ENCODE results near the gene LILRB5.
"Not testable (repeated sequence)": the region's sequence is repeated elsewhere in the genome, so short reads cannot be mapped to it uniquely, and the experiment has no call there.

LILRB5 gene

DNA sequence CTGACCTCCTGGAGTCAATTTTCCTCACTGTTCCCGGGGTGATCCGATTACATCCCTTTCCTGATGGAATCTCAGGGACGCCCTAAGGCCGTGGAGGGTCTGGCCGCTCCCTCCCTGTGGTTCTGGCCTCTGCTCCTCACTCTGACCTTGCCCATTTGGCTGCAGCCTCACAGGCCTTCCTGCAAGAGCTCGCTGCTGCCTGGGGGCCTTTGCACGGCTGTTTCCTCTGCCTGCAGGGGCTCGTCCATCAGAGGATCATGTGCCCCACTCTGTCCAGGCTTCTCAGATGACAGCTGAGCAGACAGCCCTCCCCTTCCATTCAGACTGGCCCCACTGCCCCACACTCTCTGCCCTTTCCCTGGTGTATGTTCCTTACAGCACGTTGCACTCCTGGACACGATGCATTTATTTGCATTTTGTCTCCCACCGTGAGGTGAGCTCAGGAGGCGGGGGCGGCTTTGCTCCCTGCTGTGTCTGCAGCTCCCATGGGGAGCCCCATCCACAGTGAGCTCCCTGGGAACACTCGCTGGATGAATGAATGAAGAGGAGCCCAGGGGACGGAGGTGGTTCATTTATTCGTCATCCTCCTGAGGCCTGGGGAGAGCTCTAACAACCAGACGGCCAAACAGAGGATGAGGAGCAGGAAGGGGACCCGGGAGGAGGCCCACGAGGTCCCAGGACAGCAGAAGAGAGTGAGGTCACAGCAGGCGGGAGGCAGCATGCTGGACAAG, 39.4 kb downstream of the LILRB5 start:
- Mint-ChIP-seq H3K36me3 (peaks cover 24% of the 10 kb centered on the region), H3K27me3 (peaks cover 16% of the 10 kb centered on the region)
- not testable (repeated sequence) for H3K4me3 Mint-ChIP-seq, H3K9me3 Mint-ChIP-seq, ATAC-seq, H3K4me1 Mint-ChIP-seq, H3K27ac Mint-ChIP-seq

DNA sequence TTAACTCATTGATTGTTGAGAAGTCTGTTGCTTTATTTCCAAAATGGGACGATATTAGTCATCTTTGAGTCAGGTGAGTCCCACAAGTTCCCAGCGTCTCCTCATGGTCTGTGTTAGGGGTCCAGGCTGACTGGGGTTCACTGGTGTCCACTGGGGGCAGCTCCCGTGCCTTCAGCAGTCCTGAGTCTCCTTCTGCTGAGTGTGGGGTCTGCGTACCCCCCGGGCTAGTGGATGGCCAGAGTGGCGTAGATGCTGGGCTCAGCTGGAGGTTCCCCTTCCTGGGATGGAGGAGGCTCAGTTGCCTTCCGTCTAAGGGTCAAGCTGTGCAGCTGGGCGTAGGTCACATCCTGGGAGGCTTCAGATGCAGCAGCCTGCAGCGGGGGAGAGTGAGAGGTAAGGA, 40.2 kb downstream of the LILRB5 start:
- no peak for ATAC-seq

DNA sequence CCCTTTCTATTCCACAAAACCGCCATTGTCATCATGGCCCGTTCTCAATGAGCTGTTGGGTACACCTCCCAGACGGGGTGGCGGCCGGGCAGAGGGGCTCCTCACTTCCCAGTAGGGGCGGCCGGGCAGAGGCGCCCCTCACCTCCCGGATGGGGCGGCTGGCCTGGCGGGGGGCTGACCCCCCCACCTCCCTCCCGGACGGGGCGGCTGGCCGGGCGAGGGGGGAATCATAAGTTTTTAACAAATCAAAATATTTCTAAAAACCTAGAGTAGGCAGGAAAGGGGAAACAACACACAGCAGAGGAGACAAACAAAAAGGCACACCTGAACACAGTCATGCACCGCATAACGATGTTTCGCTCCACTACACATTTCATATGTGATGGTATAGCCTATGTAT, 42.3 kb downstream of the LILRB5 start:
- Mint-ChIP-seq H3K36me3 (peaks cover 43% of the 10 kb centered on the region), H3K4me1 (peaks cover 17% of the 10 kb centered on the region)
- not testable (repeated sequence) for H3K27ac Mint-ChIP-seq, H3K4me3 Mint-ChIP-seq, H3K27me3 Mint-ChIP-seq, H3K9me3 Mint-ChIP-seq, ATAC-seq

More for the DNA sequence above, 40.2 kb downstream of the LILRB5 start:
- H3K9me3 Mint-ChIP-seq = no peaks in the 10 kb centered on the region
- H3K27ac Mint-ChIP-seq = no peak overlapping the region
- peaks cover 8% of the 10 kb centered on the region for H3K27me3 Mint-ChIP-seq
- H3K36me3 Mint-ChIP-seq = peaks cover 28% of the 10 kb centered on the region
- no peaks in the 10 kb centered on the region for H3K4me1 Mint-ChIP-seq
- no peak overlapping the region for H3K4me3 Mint-ChIP-seq

- not testable (repeated sequence) for H3K27ac Mint-ChIP-seq, H3K4me3 Mint-ChIP-seq, ATAC-seq
Observed at GRCh38 chr19:54214217-54214616, 42.9 kb downstream of the LILRB5 start.

DNA sequence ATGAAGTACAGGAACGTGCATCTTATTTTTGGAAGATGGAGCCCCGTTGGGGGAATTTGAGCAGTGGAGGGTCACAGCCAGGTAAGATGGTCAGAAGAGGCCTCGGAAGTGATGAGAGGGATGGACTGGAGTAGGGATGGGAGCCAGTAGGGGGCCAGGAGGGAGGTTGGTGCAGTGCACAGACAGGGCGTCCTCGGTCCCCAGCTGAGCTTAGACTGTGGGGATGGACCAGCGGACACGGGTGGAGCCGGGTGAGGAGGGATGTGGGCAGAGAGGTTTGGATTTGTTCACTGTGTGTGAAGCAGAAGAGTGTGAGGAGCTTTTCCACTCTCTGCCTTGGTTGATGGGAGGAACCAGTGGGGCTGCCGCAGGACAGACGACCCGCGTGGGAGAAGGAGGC, 45.8 kb downstream of the LILRB5 start:
- Mint-ChIP-seq H3K4me1 (peaks cover 52% of the 10 kb centered on the region), H3K36me3 (peaks cover 54% of the 10 kb centered on the region), H3K27ac (peak overlapping the region; percentile 79), H3K9me3 (no peaks in the 10 kb centered on the region), H3K4me3 (peak overlapping the region; percentile 3), H3K27me3 (no peaks in the 10 kb centered on the region)
- no peak for ATAC-seq

More at GRCh38 chr19:54214217-54214616, 42.9 kb downstream of the LILRB5 start:
- not testable (repeated sequence) for H3K9me3 Mint-ChIP-seq, H3K27me3 Mint-ChIP-seq
- peaks cover 45% of the 10 kb centered on the region for H3K36me3 Mint-ChIP-seq
- H3K4me1 Mint-ChIP-seq = peaks cover 22% of the 10 kb centered on the region

DNA sequence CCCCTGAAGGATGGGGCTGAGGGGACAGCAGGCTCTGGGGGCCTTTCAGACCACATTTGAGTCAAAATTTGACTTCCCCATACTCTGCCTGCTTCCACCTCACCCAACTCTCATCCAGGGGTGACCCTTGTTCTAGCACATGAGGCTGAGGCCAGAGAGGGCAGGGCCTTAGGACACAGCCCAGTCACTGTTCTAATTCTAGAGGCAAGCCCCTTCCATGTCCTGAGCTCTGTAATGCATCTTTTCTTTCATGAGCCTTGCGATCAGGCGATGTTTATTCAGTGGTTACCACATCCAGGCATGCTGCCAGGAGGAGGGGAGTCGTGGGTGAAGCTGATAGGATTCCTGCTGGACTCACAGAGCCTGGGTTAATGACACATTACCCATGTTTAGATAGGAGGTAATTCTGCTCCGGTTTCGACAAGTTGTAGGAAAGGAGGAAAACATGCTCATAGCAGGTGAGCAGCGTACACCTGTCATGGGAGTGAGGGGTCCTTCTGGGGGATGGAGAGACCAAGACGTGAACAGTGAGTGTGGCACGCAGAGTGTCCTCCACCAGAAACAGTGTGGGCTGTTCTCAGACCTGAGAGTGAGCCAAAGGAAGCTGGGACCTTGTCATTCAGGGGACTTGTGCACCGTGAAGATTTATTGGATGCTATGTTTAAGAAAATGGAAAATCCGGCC, 47.1 kb downstream of the LILRB5 start:
- Mint-ChIP-seq H3K36me3 (peaks cover 62% of the 10 kb centered on the region), H3K27me3 (no peaks in the 10 kb centered on the region), H3K4me3 (no peak overlapping the region), H3K9me3 (no peaks in the 10 kb centered on the region), H3K4me1 (peaks cover 64% of the 10 kb centered on the region), H3K27ac (peak overlapping the region; percentile 79)
- no peak for ATAC-seq

DNA sequence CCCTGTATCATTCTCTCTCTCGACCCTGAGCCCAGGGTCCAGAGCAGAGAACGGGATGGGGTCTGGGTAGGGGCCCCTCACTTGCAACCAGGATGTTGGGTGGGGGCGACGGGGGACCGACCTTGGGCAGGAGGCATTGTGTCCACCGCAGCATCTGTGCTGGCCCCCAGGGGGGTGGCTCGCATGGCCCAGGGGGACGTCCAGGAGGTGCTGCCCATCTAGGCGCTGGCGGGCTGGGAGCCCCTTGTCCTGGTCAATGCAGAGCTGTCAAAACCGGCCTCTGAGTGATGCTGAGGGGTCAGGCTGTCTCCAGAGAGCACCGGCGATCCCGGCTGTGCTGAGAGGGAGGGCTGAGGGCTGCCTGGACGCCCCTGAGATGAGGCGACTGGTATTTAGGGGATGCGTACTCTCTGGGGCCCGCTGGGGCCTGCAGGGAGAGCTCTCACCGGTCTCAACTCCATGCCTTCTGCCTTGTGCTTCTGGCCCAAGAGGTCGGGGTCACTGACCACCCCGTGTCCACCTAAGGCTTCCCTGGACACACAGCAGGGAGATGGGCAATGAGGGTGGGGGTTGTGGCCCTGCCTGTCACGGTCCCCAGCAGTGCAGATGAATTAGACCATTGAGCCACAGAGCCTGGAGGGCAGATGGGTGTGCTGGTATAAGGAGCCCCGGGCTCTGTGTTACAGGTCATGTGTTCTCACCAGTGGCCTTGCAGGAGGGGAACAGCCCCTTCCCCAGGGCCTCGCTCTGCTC, 47.8 kb downstream of the LILRB5 start:
- H3K36me3 Mint-ChIP-seq = peaks cover 69% of the 10 kb centered on the region
- H3K27me3 Mint-ChIP-seq = no peaks in the 10 kb centered on the region
- H3K4me1 Mint-ChIP-seq = peaks cover 71% of the 10 kb centered on the region
- no peak overlapping the region for H3K4me3 Mint-ChIP-seq
- no peaks in the 10 kb centered on the region for H3K9me3 Mint-ChIP-seq
- peak; percentile 2 for ATAC-seq
- peak overlapping the region; percentile 83 for H3K27ac Mint-ChIP-seq

- peak overlapping the region; percentile 83 for H3K27ac Mint-ChIP-seq
- no peaks in the 10 kb centered on the region for H3K27me3 Mint-ChIP-seq
- peaks cover 74% of the 10 kb centered on the region for H3K36me3 Mint-ChIP-seq
- H3K4me1 Mint-ChIP-seq = peaks cover 76% of the 10 kb centered on the region
- H3K9me3 Mint-ChIP-seq = no peaks in the 10 kb centered on the region
- H3K4me3 Mint-ChIP-seq = peak overlapping the region; percentile 53
- no peak for ATAC-seq
Observed at GRCh38 chr19:54208784-54209057, 48.4 kb downstream of the LILRB5 start.

DNA sequence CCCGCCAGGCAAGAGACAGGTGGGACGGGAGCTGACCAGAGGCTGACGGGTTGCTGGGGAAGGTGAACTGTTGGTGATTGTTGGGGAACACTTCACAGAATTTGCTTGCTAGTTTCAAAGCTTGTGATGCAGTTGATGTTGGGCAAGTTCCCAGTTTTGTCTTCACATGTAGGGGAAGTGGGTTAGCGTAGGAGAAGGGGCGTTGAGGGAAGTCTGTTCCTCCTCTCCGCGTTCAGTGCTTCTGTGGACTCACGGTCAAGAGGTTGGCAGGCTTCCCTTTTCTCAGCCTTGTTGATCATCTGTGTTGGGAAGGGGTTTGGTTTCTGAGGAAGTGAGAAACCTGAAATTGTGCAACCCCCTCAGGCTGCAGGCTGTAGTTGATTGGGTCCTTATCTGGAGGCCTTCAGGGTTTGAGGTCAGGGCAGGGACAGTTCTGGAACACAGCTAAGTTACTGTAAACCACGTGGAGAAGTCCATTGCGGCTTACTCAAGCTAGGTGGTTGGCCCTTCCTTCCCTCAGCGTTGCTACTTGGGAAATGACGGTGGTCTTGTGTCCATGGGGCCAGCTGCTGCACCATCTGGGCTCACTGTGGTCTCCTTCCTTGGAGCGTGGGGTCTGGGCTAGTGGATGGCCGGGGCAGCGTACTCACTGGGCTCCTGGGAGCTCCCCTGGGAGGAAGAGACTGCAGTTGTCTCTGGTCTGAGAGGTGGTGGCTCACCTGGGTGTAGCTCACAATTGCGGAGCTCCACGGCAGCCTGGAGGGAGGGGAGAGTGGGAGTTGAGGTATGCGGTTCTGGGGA, 48.9 kb downstream of the LILRB5 start:
- H3K27ac Mint-ChIP-seq = peak overlapping the region; percentile 83
- H3K9me3 Mint-ChIP-seq = no peaks in the 10 kb centered on the region
- H3K4me1 Mint-ChIP-seq = peaks cover 82% of the 10 kb centered on the region
- no peaks in the 10 kb centered on the region for H3K27me3 Mint-ChIP-seq
- H3K36me3 Mint-ChIP-seq = peaks cover 76% of the 10 kb centered on the region
- peak overlapping the region; percentile 53 for H3K4me3 Mint-ChIP-seq
- ATAC-seq = peak; percentile 84

- Mint-ChIP-seq H3K4me3 (peak overlapping the region; percentile 53), H3K9me3 (no peaks in the 10 kb centered on the region), H3K27me3 (no peaks in the 10 kb centered on the region), H3K27ac (peak overlapping the region; percentile 83), H3K4me1 (peaks cover 87% of the 10 kb centered on the region), H3K36me3 (peaks cover 76% of the 10 kb centered on the region)
- no peak for ATAC-seq
Observed at GRCh38 chr19:54207676-54207982, 49.4 kb downstream of the LILRB5 start.

DNA sequence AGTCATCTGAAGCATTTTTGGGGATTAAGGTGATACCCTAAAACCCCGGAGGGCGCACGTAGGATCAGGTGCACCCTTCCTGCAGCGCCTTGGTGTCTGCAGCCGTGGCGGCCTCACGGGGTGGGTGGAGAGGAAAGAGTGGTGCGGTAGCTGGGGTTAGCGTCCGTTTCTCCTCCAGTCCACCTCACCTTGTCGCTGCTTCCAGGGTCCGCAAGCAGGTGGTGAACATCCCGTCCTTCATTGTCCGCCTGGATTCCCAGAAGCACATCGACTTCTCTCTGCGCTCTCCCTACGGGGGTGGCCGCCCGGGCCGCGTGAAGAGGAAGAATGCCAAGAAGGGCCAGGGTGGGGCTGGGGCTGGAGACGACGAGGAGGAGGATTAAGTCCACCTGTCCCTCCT, 49.9 kb downstream of the LILRB5 start:
- H3K27ac Mint-ChIP-seq = peak overlapping the region; percentile 83
- not testable (repeated sequence) for H3K27me3 Mint-ChIP-seq, ATAC-seq, H3K9me3 Mint-ChIP-seq
- H3K4me3 Mint-ChIP-seq = peak overlapping the region; percentile 53
- H3K36me3 Mint-ChIP-seq = peaks cover 78% of the 10 kb centered on the region
- H3K4me1 Mint-ChIP-seq = peaks cover 92% of the 10 kb centered on the region

DNA sequence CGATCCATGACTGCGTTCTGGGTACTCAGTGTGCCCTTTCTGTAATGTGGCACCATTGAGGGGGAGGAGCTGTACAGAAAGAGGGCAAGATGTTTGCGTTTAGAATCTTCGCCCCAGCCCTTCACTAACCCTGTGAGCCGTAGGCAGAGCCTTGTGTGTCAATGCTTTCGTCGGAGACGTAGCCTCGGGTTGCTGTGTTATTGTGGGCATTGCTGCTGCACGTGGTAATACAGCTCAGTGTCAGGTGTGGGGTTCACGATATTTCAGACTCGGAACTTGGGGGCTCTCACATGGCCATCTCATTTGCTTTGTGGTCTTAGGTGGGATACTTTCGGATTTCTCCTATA, 50.3 kb downstream of the LILRB5 start:
- no peak for ATAC-seq
- Mint-ChIP-seq H3K36me3 (peaks cover 82% of the 10 kb centered on the region), H3K27ac (peak overlapping the region; percentile 83), H3K4me1 (peaks cover 96% of the 10 kb centered on the region), H3K27me3 (no peaks in the 10 kb centered on the region), H3K4me3 (peak overlapping the region; percentile 53), H3K9me3 (no peaks in the 10 kb centered on the region)

GRCh38 chr19:54206030-54206830, 50.8 kb downstream of the LILRB5 start:
- Mint-ChIP-seq H3K4me3 (peak overlapping the region; percentile 53), H3K27me3 (no peaks in the 10 kb centered on the region), H3K4me1 (peaks cover 98% of the 10 kb centered on the region), H3K27ac (peak overlapping the region; percentile 83), H3K9me3 (no peaks in the 10 kb centered on the region), H3K36me3 (peaks cover 85% of the 10 kb centered on the region)
- no peak for ATAC-seq

GRCh38 chr19:54204767-54205468, 52.2 kb downstream of the LILRB5 start:
- Mint-ChIP-seq H3K36me3 (peaks cover 81% of the 10 kb centered on the region), H3K27ac (peak overlapping the region; percentile 60), H3K4me1 (peaks cover 84% of the 10 kb centered on the region), H3K4me3 (peak overlapping the region; percentile 58), H3K9me3 (no peaks in the 10 kb centered on the region), H3K27me3 (no peaks in the 10 kb centered on the region)
- ATAC-seq = no peak
